ENCODE results near the gene FAR2.

FAR2 gene

GRCh38 chr12:29204521-29204920 is 55.4 kb downstream of the FAR2 start:
- DNase-seq (ENCODE audit: low read depth in 3 of 3): no peak

- no peak for DNase-seq (ENCODE audit: low read depth in 3 of 3)
Observed at GRCh38 chr12:29207120-29207519, 58.0 kb downstream of the FAR2 start.

GRCh38 chr12:29208060-29208459 is 59.0 kb downstream of the FAR2 start:
- DNase-seq (ENCODE audit: low read depth in 3 of 3): no peak

- no peak for DNase-seq (ENCODE audit: low read depth in 3 of 3)
Observed at GRCh38 chr12:29208936-29209701, 60.0 kb downstream of the FAR2 start.

GRCh38 chr12:29211696-29212095 is 62.6 kb downstream of the FAR2 start:
- no peak for DNase-seq (ENCODE audit: low read depth in 3 of 3)

- DNase-seq (ENCODE audit: low read depth in 3 of 3): no peak
Observed at GRCh38 chr12:29212682-29213403, 63.8 kb downstream of the FAR2 start.

GRCh38 chr12:29216266-29216665 is 67.2 kb downstream of the FAR2 start:
- DNase-seq (ENCODE audit: low read depth in 3 of 3): no peak

GRCh38 chr12:29216797-29217575 is 67.9 kb downstream of the FAR2 start:
- DNase-seq (ENCODE audit: low read depth in 3 of 3): no peak

- DNase-seq (ENCODE audit: low read depth in 3 of 3): no peak
Observed at GRCh38 chr12:29220632-29221336, 71.7 kb downstream of the FAR2 start.

- no peak for DNase-seq (ENCODE audit: low read depth in 3 of 3)
Observed at GRCh38 chr12:29222200-29222599, 73.1 kb downstream of the FAR2 start.

GRCh38 chr12:29223426-29223825 is 74.3 kb downstream of the FAR2 start:
- DNase-seq (ENCODE audit: low read depth in 3 of 3): no peak

- no peak for DNase-seq (ENCODE audit: low read depth in 3 of 3)
Observed at GRCh38 chr12:29223956-29224543, 75.0 kb downstream of the FAR2 start.

- no peak for DNase-seq (ENCODE audit: low read depth in 3 of 3)
Observed at GRCh38 chr12:29224572-29224971, 75.5 kb downstream of the FAR2 start.

- DNase-seq (ENCODE audit: low read depth in 3 of 3): no peak
Observed at GRCh38 chr12:29225834-29226233, 76.8 kb downstream of the FAR2 start.

GRCh38 chr12:29226616-29227015 is 77.5 kb downstream of the FAR2 start:
- no peak for DNase-seq (ENCODE audit: low read depth in 3 of 3)

GRCh38 chr12:29228474-29229157 is 79.5 kb downstream of the FAR2 start:
- no peak for DNase-seq (ENCODE audit: low read depth in 3 of 3)

GRCh38 chr12:29229158-29229505 is 80.1 kb downstream of the FAR2 start:
- no peak for DNase-seq (ENCODE audit: low read depth in 3 of 3)

GRCh38 chr12:29229937-29230336 is 80.9 kb downstream of the FAR2 start:
- no peak for DNase-seq (ENCODE audit: low read depth in 3 of 3)

GRCh38 chr12:29230800-29231560 is 81.9 kb downstream of the FAR2 start:
- no peak for DNase-seq (ENCODE audit: low read depth in 3 of 3)

GRCh38 chr12:29232086-29232485 is 83.0 kb downstream of the FAR2 start:
- no peak for DNase-seq (ENCODE audit: low read depth in 3 of 3)

Data from stimulated activated CD4-positive, alpha-beta T cell treated with anti-CD3 and anti-CD28 coated beads, TNF-alpha, amount 100 ng/mL, for 4 hours (primary cell).